Smooth muscle cell (in vitro differentiated cells): ENCODE results near the gene KIF3A. TPM values are rescaled to one million over a fixed set of nuclear protein-coding genes. Genes with fewer than 3 reads are reported as not detected.

Source experiments
- DNase-seq: peaks from one replicate; lab custom pipeline; 2025; ENCODE audit not compliant: unreplicated experiment; lab: John Stamatoyannopoulos, UW
- H2AFZ ChIP-seq: fragments of 200-600 bp; sonication (generic); 2 replicates; pipeline ENCODE4 v1.6.0; 2016; ENCODE audit warnings: antibody characterized with exemption, low read depth, mild to moderate bottlenecking
- H3F3A ChIP-seq: fragments of 200-600 bp; sonication (generic); 2 replicates; pipeline ENCODE4 v1.6.0; 2017; ENCODE audit warnings: antibody characterized with exemption, low read depth
- H3K27ac ChIP-seq: fragments of 200-600 bp; sonication (generic); 2 replicates; pipeline ENCODE4 v1.5.1; 2016; ENCODE audit warnings: low read depth, mild to moderate bottlenecking
- H3K27me3 ChIP-seq: fragments of 200-600 bp; sonication (generic); 2 replicates; pipeline ENCODE4 v1.6.1; 2016; ENCODE audit warnings: low read depth, mild to moderate bottlenecking
- H3K36me3 ChIP-seq: fragments of 200-600 bp; sonication (generic); 2 replicates; pipeline ENCODE4 v1.5.1; 2016; ENCODE audit warnings: low read depth
- H3K4me1 ChIP-seq: fragments of 200-600 bp; sonication (generic); 2 replicates; pipeline ENCODE4 v1.5.1; 2016; ENCODE audit warnings: low read depth
- H3K4me2 ChIP-seq: fragments of 200-600 bp; sonication (generic); 2 replicates; pipeline ENCODE4 v1.6.0; 2016; ENCODE audit warnings: mild to moderate bottlenecking
- H3K4me3 ChIP-seq: fragments of 200-600 bp; sonication (generic); 2 replicates; pipeline ENCODE4 v1.5.1; 2016; ENCODE audit warnings: mild to moderate bottlenecking
- H3K79me2 ChIP-seq: fragments of 200-600 bp; sonication (generic); 2 replicates; pipeline ENCODE4 v1.6.0; 2016; ENCODE audit warnings: low read depth, mild to moderate bottlenecking
- H3K9ac ChIP-seq: fragments of 200-600 bp; sonication (generic); 2 replicates; pipeline ENCODE4 v1.6.0; 2016; ENCODE audit warnings: low read depth
- H3K9me3 ChIP-seq: fragments of 200-600 bp; sonication (generic); replicated peaks from 2 replicates; pipeline ENCODE4 v1.5.1; 2016; ENCODE audit warnings: low read depth
- H4K20me1 ChIP-seq: fragments of 200-600 bp; sonication (generic); 2 replicates; pipeline ENCODE4 v1.6.0; 2016; ENCODE audit warnings: low read depth
- CTCF ChIP-seq: fragments of 200-600 bp; sonication (generic); IDR thresholded peaks from 2 replicates; pipeline ENCODE4 v1.5.1; 2017; ENCODE audit warnings: borderline replicate concordance, mild to moderate bottlenecking, antibody characterized with exemption; ENCODE audit not compliant: insufficient read depth, poor library complexity, severe bottlenecking
- WGBS: methylation state at CpG from one replicate; pipeline ENCODE4 v1.1.7; 2016; ENCODE audit warnings: low lambda C conversion rate; 5-methylcytosine and 5-hydroxymethylcytosine counted together
- polyA plus RNA-seq: library from polyadenylated mRNA; unstranded; fragments of >200 nt; fragmentation: Nextera tagmentation; extraction: Ambion mirVana; gene quantifications from 2 replicates; pipeline ENCODE4 v1.2.1, GENCODE V29; 2016
- total RNA-seq: library from RNA; depleted of rRNA; stranded (reverse); fragments of >200 nt; gene quantifications from 2 replicates; pipeline ENCODE4 v1.2.3, GENCODE V29; 2014

KIF3A gene
- total and polyA plus RNA-seq, 2 experiments from 2014 or later: 12.6 to 21.4 TPM

- Histone ChIP-seq H3K4me2 (peak overlapping the region; percentile 52), H2AFZ (no peak overlapping the region), H3K9me3 (no peaks in the 10 kb centered on the region), H3K27ac (no peak overlapping the region), H3K27me3 (no peaks in the 10 kb centered on the region), H3K4me1 (peaks cover 10% of the 10 kb centered on the region), H3K9ac (no peak overlapping the region), H3F3A (no peaks in the 10 kb centered on the region), H4K20me1 (peaks cover 86% of the 10 kb centered on the region), H3K4me3 (no peak overlapping the region), H3K79me2 (peaks cover 62% of the 10 kb centered on the region), H3K36me3 (no peaks in the 10 kb centered on the region)
- no peak for TF ChIP-seq CTCF
- whole genome bisulfite sequencing: 76% methylated on average over 3 of the region's 3 CpGs
- no peak for DNase-seq
Observed at GRCh38 chr5:132768485-132768868, 31.1 kb upstream of the KIF3A start.

GRCh38 chr5:132767150-132767549 lies 29.8 kb upstream of the KIF3A start:
- DNase-seq: no peak
- WGBS: 94% methylated on average over 2 of the region's 2 CpGs
- Histone ChIP-seq H3K27ac (peak overlapping the region; percentile 10), H3K9me3 (no peaks in the 10 kb centered on the region), H3K9ac (no peak overlapping the region), H3K4me1 (peaks cover 10% of the 10 kb centered on the region), H3F3A (no peaks in the 10 kb centered on the region), H2AFZ (no peak overlapping the region), H3K79me2 (peaks cover 53% of the 10 kb centered on the region), H3K27me3 (no peaks in the 10 kb centered on the region), H3K4me2 (no peak overlapping the region), H3K36me3 (no peaks in the 10 kb centered on the region), H3K4me3 (no peak overlapping the region), H4K20me1 (peaks cover 72% of the 10 kb centered on the region)
- TF ChIP-seq CTCF: no peak

- no peak for DNase-seq
- Histone ChIP-seq H3K4me3 (no peak overlapping the region), H2AFZ (no peak overlapping the region), H3F3A (no peaks in the 10 kb centered on the region), H3K4me2 (no peak overlapping the region), H3K79me2 (peaks cover 48% of the 10 kb centered on the region), H3K4me1 (peaks cover 8% of the 10 kb centered on the region), H3K36me3 (no peaks in the 10 kb centered on the region), H4K20me1 (peaks cover 68% of the 10 kb centered on the region), H3K27me3 (no peaks in the 10 kb centered on the region), H3K9me3 (no peaks in the 10 kb centered on the region), H3K9ac (no peak overlapping the region), H3K27ac (no peak overlapping the region)
- TF ChIP-seq CTCF: no peak
- WGBS: 92% methylated on average over 1 of the region's 1 CpG
Observed at GRCh38 chr5:132766806-132767055, 29.4 kb upstream of the KIF3A start.

GRCh38 chr5:132766020-132766805 lies 28.9 kb upstream of the KIF3A start:
- Histone ChIP-seq H3K4me2 (no peak overlapping the region), H3K9ac (no peak overlapping the region), H3K36me3 (no peaks in the 10 kb centered on the region), H3F3A (no peaks in the 10 kb centered on the region), H3K79me2 (peaks cover 44% of the 10 kb centered on the region), H3K4me1 (peaks cover 3% of the 10 kb centered on the region), H4K20me1 (peaks cover 63% of the 10 kb centered on the region), H3K27me3 (no peaks in the 10 kb centered on the region), H3K9me3 (no peaks in the 10 kb centered on the region), H3K4me3 (no peak overlapping the region), H2AFZ (no peak overlapping the region), H3K27ac (no peak overlapping the region)
- no peak for TF ChIP-seq CTCF
- 92% methylated on average over 14 of the region's 14 CpGs for WGBS
- DNase-seq: no peak
